Measurements from ENCODE around the gene SLAIN2.

SLAIN2 gene

DNA sequence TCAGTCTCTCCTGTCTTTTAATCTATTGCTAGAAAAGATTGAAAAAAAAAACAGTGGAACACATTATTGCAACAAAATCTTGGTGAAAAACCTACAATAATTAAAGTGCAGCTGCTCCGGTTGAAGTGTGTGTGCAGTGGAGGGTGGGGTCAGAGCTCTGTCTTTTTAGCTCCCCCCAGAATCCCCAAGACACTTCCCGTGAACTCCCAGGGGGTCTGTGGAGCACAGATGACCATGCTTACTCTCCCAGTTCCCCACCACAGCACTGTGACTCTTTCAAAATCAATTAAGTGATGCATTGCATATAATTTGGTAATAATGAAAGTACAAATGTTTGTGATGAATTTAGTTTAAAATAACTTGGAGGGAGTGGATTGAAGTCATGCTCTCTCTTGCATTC, 126.1 kb downstream of the SLAIN2 start:
- no peaks in the 10 kb centered on the region for H3K36me3 Mint-ChIP-seq (ENCODE audit: low read depth)
- H3K27ac Mint-ChIP-seq, result peak overlapping the region; percentile 27 to 76 (median 46)
- H3K4me1 Mint-ChIP-seq, result peaks cover 32% of the 10 kb centered on the region
- TF ChIP-seq, protein P1, sequence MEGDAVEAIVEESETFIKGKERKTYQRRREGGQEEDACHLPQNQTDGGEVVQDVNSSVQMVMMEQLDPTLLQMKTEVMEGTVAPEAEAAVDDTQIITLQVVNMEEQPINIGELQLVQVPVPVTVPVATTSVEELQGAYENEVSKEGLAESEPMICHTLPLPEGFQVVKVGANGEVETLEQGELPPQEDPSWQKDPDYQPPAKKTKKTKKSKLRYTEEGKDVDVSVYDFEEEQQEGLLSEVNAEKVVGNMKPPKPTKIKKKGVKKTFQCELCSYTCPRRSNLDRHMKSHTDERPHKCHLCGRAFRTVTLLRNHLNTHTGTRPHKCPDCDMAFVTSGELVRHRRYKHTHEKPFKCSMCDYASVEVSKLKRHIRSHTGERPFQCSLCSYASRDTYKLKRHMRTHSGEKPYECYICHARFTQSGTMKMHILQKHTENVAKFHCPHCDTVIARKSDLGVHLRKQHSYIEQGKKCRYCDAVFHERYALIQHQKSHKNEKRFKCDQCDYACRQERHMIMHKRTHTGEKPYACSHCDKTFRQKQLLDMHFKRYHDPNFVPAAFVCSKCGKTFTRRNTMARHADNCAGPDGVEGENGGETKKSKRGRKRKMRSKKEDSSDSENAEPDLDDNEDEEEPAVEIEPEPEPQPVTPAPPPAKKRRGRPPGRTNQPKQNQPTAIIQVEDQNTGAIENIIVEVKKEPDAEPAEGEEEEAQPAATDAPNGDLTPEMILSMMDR (IDR thresholded peaks at IDR 0.05; ENCODE audit: unreplicated experiment in 3 of 3), result no peak
- peaks cover 10% of the 10 kb centered on the region for H3K27me3 Mint-ChIP-seq (ENCODE audit: low read depth)
- peak overlapping the region in 1 of 3 experiments; percentile 19 for H3K4me3 Mint-ChIP-seq
- no peaks in the 10 kb centered on the region for H3K9me3 Mint-ChIP-seq

DNA sequence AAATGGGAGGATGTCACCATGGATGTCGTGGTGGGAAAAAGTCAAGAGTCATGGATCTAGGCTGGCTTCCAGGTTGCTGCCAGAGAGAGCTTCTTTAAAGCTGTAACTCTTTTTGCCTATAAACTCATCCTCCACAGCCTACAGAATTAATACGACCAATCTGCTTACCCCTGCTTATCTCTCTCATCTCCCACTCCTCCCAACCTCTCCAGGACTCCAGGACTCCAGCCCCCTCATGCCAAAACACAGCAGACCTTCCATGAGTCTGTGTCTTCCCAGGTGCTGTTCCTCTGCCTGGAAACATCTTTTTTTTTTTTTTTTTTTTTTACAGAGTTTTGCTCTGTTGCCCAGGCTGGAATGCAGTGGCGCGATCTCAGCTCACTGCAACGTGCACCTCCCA, 126.6 kb downstream of the SLAIN2 start:
- H3K9me3 Mint-ChIP-seq, result no peaks in the 10 kb centered on the region
- H3K36me3 Mint-ChIP-seq (ENCODE audit: low read depth), result no peaks in the 10 kb centered on the region
- peak overlapping the region in 1 of 3 experiments; percentile 19 for H3K4me3 Mint-ChIP-seq
- H3K4me1 Mint-ChIP-seq, result peaks cover 28% of the 10 kb centered on the region
- H3K27ac Mint-ChIP-seq, result peak overlapping the region; percentile 27 to 76 (median 46)
- TF ChIP-seq, protein P1 (IDR thresholded peaks at IDR 0.05; ENCODE audit: unreplicated experiment in 3 of 3), result no peak
- peaks cover 10% of the 10 kb centered on the region for H3K27me3 Mint-ChIP-seq (ENCODE audit: low read depth)

DNA sequence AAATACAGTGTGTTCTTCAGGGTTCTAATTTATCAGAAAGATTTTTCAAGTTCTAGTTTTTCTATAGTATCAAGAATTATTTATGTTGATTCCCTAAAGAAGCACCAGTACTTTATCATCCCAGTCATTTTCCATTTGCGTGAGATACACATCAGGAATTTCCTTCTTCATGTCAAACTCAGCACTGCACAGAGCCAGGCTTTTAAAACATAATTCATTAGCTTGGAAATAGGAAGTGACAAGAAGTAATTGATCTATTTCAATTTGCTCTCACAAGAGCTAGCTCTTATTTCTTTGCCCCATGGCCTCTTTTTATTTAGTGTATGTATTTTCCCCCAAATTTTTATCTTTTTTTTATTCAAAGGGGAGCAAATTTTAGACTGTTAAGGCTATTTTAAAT, 128.8 kb downstream of the SLAIN2 start:
- no peaks in the 10 kb centered on the region for H3K9me3 Mint-ChIP-seq
- H3K36me3 Mint-ChIP-seq (ENCODE audit: low read depth), result no peaks in the 10 kb centered on the region
- TF ChIP-seq, protein P1 (IDR thresholded peaks at IDR 0.05; ENCODE audit: unreplicated experiment in 3 of 3), result no peak
- H3K4me1 Mint-ChIP-seq, result peaks cover 11% of the 10 kb centered on the region
- H3K4me3 Mint-ChIP-seq, result no peak overlapping the region
- peak overlapping the region in 2 of 3 experiments; percentile 24 to 60 for H3K27ac Mint-ChIP-seq
- H3K27me3 Mint-ChIP-seq (ENCODE audit: low read depth), result peaks cover 10% of the 10 kb centered on the region

DNA sequence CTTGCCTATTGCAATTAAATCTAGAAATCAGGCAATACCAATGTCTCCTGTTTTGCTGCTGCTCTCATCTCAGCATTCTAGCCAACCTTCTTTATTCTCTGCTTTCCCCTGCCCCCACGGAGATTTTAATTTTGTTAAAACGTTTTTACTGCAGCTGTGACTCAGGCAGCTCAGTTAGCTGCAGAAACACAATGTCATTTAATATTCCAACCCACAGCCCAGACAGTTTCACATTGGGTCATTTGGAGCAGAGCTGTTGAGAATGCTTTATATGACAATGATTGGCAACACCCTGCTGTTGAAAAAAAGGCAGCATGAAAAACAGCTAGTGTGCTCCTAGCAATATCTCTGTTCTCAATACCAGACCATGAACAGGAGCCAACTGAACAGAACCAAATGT, 129.2 kb downstream of the SLAIN2 start:
- peaks cover 11% of the 10 kb centered on the region for H3K4me1 Mint-ChIP-seq
- H3K4me3 Mint-ChIP-seq, result no peak overlapping the region
- H3K27me3 Mint-ChIP-seq (ENCODE audit: low read depth), result peaks cover 10% of the 10 kb centered on the region
- peak overlapping the region in 2 of 3 experiments; percentile 24 to 60 for H3K27ac Mint-ChIP-seq
- TF ChIP-seq, protein P1 (IDR thresholded peaks at IDR 0.05; ENCODE audit: unreplicated experiment in 3 of 3), result no peak
- H3K9me3 Mint-ChIP-seq, result no peaks in the 10 kb centered on the region
- H3K36me3 Mint-ChIP-seq (ENCODE audit: low read depth), result no peaks in the 10 kb centered on the region

DNA sequence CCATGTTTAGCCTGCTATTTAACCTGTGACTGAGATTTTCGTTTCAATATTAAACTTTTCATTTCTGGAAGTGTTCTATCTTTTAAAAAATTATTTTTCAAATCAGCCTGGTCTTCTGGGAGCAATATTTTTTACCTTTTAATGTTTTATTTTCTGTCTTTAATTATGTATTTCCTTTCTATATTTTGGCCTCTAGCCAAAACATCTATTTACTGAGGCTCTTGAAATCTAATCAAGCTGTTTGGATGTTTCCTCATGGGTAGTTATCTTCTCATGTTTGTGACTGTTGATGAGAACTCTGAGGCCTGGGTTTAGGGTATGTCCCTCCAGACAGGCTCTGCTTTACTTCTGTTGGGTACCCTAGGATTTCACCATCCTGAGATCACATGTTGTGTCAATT, 131.5 kb downstream of the SLAIN2 start:
- no peak overlapping the region for H3K27ac Mint-ChIP-seq

DNA sequence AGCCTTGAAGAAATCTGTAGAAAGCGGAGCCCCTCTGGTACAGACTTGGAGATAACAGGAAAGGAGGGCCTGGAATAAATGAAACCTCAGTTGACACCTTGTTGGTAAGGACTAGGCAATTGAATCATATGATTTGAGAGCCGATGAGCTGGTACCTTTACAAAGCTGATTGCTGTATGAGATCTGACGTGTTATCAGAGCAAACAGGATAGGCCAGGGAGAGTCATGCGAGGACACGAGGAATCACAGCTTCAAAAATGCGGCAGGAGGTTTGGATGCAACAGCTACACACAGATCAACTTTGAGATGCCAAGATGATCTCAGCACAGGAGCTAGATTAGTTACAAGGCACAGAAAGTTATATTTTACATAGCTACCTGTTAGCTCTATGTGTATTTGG, 134.4 kb downstream of the SLAIN2 start:
- TF ChIP-seq, protein P1 (IDR thresholded peaks at IDR 0.05; ENCODE audit: unreplicated experiment in 3 of 3), result no peak
- no peak overlapping the region for H3K27ac Mint-ChIP-seq
- H3K27me3 Mint-ChIP-seq (ENCODE audit: low read depth), result peaks cover 12% of the 10 kb centered on the region
- H3K9me3 Mint-ChIP-seq, result no peaks in the 10 kb centered on the region
- no peaks in the 10 kb centered on the region for H3K36me3 Mint-ChIP-seq (ENCODE audit: low read depth)
- no peak overlapping the region for H3K4me3 Mint-ChIP-seq
- peaks cover under 1% of the 10 kb centered on the region for H3K4me1 Mint-ChIP-seq

More for the DNA sequence above, 131.5 kb downstream of the SLAIN2 start:
- Mint-ChIP-seq H3K4me1 (peaks cover 6% of the 10 kb centered on the region), H3K9me3 (no peaks in the 10 kb centered on the region), H3K27me3 (ENCODE audit: low read depth) (peaks cover 10% of the 10 kb centered on the region), H3K36me3 (ENCODE audit: low read depth) (no peaks in the 10 kb centered on the region), H3K4me3 (no peak overlapping the region)
- TF ChIP-seq, protein P1 (IDR thresholded peaks at IDR 0.05; ENCODE audit: unreplicated experiment in 3 of 3), result no peak

Data from nephron (organoid).